ENCODE results near the gene PDE3A. TPM values are rescaled to one million over a fixed set of nuclear protein-coding genes. Genes with fewer than 3 reads are reported as not detected.

Gene PDE3A
- polyA plus RNA-seq, 1 of the 3 experiments (the other 2 are of a cell fraction) = 0.67 TPM

- POLR2A ChIA-PET = no interaction called here
- H3K4me3 ChIP-seq (ENCODE audit: low read depth in 2 of 2, low read length in 1 of 2) = no peak overlapping the region
Observed at GRCh38 chr12:20410734-20411133, 42.4 kb downstream of the PDE3A start.

GRCh38 chr12:20411345-20411744 lies 43.0 kb downstream of the PDE3A start:
- no peak overlapping the region for H3K27ac ChIP-seq (ENCODE audit: low read depth in 2 of 2, low read length in 1 of 2)
- no peak for DNase-seq
- H3K9me3 ChIP-seq = no peaks in the 10 kb centered on the region
- TF ChIP-seq NRF1 (IDR thresholded peaks at IDR 0.05; ENCODE audit: low read depth, low read length) = no peak
- TF ChIP-seq MXI1 (IDR thresholded peaks at IDR 0.05; ENCODE audit: low read depth, low read length) = no peak
- no peak for TF ChIP-seq FOXJ3 (CRISPR knock-in tag; IDR thresholded peaks at IDR 0.05)
- no peak for TF ChIP-seq EZH2phosphoT487 (IDR thresholded peaks at IDR 0.05; ENCODE audit: borderline replicate concordance, low read depth)
- TF ChIP-seq, protein P1, sequence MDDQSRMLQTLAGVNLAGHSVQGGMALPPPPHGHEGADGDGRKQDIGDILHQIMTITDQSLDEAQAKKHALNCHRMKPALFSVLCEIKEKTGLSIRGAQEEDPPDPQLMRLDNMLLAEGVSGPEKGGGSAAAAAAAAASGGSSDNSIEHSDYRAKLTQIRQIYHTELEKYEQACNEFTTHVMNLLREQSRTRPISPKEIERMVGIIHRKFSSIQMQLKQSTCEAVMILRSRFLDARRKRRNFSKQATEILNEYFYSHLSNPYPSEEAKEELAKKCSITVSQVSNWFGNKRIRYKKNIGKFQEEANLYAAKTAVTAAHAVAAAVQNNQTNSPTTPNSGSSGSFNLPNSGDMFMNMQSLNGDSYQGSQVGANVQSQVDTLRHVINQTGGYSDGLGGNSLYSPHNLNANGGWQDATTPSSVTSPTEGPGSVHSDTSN (IDR thresholded peaks at IDR 0.05) = no peak
- TF ChIP-seq RCOR1 (IDR thresholded peaks at IDR 0.05; ENCODE audit: low read length) = no peak
- TF ChIP-seq SMC3 (IDR thresholded peaks at IDR 0.05; ENCODE audit: low read depth, low read length) = no peak
- TF ChIP-seq POLR2AphosphoS5 (IDR thresholded peaks at IDR 0.05; ENCODE audit: low read depth, low read length) = no peak
- no peak overlapping the region for H3K4me2 ChIP-seq
- H3K4me1 ChIP-seq (ENCODE audit: control insufficient read depth in 1 of 2, insufficient read depth in 2 of 2, low read depth in 1 of 2, low read length in 1 of 2) = peaks cover 0 to 5% of the 10 kb centered on the region in 2 experiments; a peak in 3 of 4 replicates
- peaks cover under 1% of the 10 kb centered on the region for H3F3A ChIP-seq (replicated peaks; ENCODE audit: insufficient read depth)
- H3K27me3 ChIP-seq (ENCODE audit: insufficient read depth) = no peaks in the 10 kb centered on the region
- H2AFZ ChIP-seq (ENCODE audit: low read depth) = no peak overlapping the region
- POLR2A ChIA-PET = no interaction called here
- H4K20me1 ChIP-seq (ENCODE audit: insufficient read depth) = no peaks in the 10 kb centered on the region; the same call in 1 of the 2 replicates
- WGBS (ENCODE audit: low lambda C conversion rate) = 64% methylated on average over 3 of the region's 3 CpGs
- H3K4me3 ChIP-seq (ENCODE audit: low read depth in 2 of 2, low read length in 1 of 2) = no peak overlapping the region
- H3K9ac ChIP-seq = no peak overlapping the region
- CTCF ChIA-PET = no interaction called here
- H3K9me2 ChIP-seq = no peaks in the 10 kb centered on the region
- H3K36me3 ChIP-seq (replicated peaks in 1 of 2; ENCODE audit: control insufficient read depth in 1 of 2, insufficient read depth in 2 of 2, low read length in 1 of 2) = peaks cover 0 to 2% of the 10 kb centered on the region in 2 experiments
- peaks cover 54% of the 10 kb centered on the region for H3K79me2 ChIP-seq (ENCODE audit: insufficient read depth)

More at GRCh38 chr12:20410734-20411133, 42.4 kb downstream of the PDE3A start:
- peaks cover 55% of the 10 kb centered on the region for H3K79me2 ChIP-seq (ENCODE audit: insufficient read depth)
- no peaks in the 10 kb centered on the region for H3K9me2 ChIP-seq
- no peaks in the 10 kb centered on the region; the same call in 1 of the 2 replicates for H4K20me1 ChIP-seq (ENCODE audit: insufficient read depth)
- DNase-seq = no peak
- no peak overlapping the region for H3K4me2 ChIP-seq
- CTCF ChIA-PET = no interaction called here
- no peaks in the 10 kb centered on the region for H3F3A ChIP-seq (replicated peaks; ENCODE audit: insufficient read depth)
- H3K9me3 ChIP-seq = no peaks in the 10 kb centered on the region
- H3K4me1 ChIP-seq (ENCODE audit: control insufficient read depth in 1 of 2, insufficient read depth in 2 of 2, low read depth in 1 of 2, low read length in 1 of 2) = peaks cover 0 to 5% of the 10 kb centered on the region in 2 experiments; a peak in 3 of 4 replicates
- TF ChIP-seq JUND (IDR thresholded peaks at IDR 0.05) (no peak), EP300 (IDR thresholded peaks at IDR 0.05; ENCODE audit: borderline replicate concordance in 1 of 2, low read depth in 1 of 2, low read length in 1 of 2) (no peak), TAF1 (IDR thresholded peaks at IDR 0.05; ENCODE audit: borderline replicate concordance, low read depth, low read length) (no peak), NFIC (IDR thresholded peaks at IDR 0.05; ENCODE audit: borderline replicate concordance) (no peak)
- WGBS (ENCODE audit: low lambda C conversion rate) = 52% methylated on average over 1 of the region's 1 CpG
- peaks cover 0 to 8% of the 10 kb centered on the region in 2 experiments for H3K36me3 ChIP-seq (replicated peaks in 1 of 2; ENCODE audit: control insufficient read depth in 1 of 2, insufficient read depth in 2 of 2, low read length in 1 of 2)
- no peaks in the 10 kb centered on the region for H3K27me3 ChIP-seq (ENCODE audit: insufficient read depth)
- no peak overlapping the region for H2AFZ ChIP-seq (ENCODE audit: low read depth)
- no peak overlapping the region for H3K27ac ChIP-seq (ENCODE audit: low read depth in 2 of 2, low read length in 1 of 2)
- no peak overlapping the region for H3K9ac ChIP-seq

- H3F3A ChIP-seq (replicated peaks; ENCODE audit: insufficient read depth) = peaks cover 4% of the 10 kb centered on the region
- no peak overlapping the region for H2AFZ ChIP-seq (ENCODE audit: low read depth)
- no peak overlapping the region for H3K4me2 ChIP-seq
- peaks cover 0 to 5% of the 10 kb centered on the region in 2 experiments; a peak in 3 of 4 replicates for H3K4me1 ChIP-seq (ENCODE audit: control insufficient read depth in 1 of 2, insufficient read depth in 2 of 2, low read depth in 1 of 2, low read length in 1 of 2)
- H3K79me2 ChIP-seq (ENCODE audit: insufficient read depth) = peaks cover 60% of the 10 kb centered on the region
- H3K4me3 ChIP-seq (ENCODE audit: low read depth in 2 of 2, low read length in 1 of 2) = no peak overlapping the region
- no peak for DNase-seq
- WGBS (ENCODE audit: low lambda C conversion rate) = 87% methylated on average over 4 of the region's 4 CpGs
- no peak overlapping the region for H3K9ac ChIP-seq
- no peak overlapping the region for H3K27ac ChIP-seq (ENCODE audit: low read depth in 2 of 2, low read length in 1 of 2)
- H3K36me3 ChIP-seq (replicated peaks in 1 of 2; ENCODE audit: control insufficient read depth in 1 of 2, insufficient read depth in 2 of 2, low read length in 1 of 2) = no peaks in the 10 kb centered on the region
- POLR2A ChIA-PET = no interaction called here
- CTCF ChIA-PET = interaction anchor here (1.2 kb wide), 1 partner anchor 502 kb away, joined by 3 read pairs; no protein-coding TSS in a partner anchor
- H3K9me3 ChIP-seq = no peaks in the 10 kb centered on the region
- H4K20me1 ChIP-seq (ENCODE audit: insufficient read depth) = no peaks in the 10 kb centered on the region; the same call in 1 of the 2 replicates
- no peaks in the 10 kb centered on the region for H3K9me2 ChIP-seq
- H3K27me3 ChIP-seq (ENCODE audit: insufficient read depth) = no peaks in the 10 kb centered on the region
- TF ChIP-seq POLR2AphosphoS5 (IDR thresholded peaks at IDR 0.05; ENCODE audit: low read depth, low read length) = no peak
- TF ChIP-seq SIN3A (IDR thresholded peaks at IDR 0.05; ENCODE audit: borderline replicate concordance, low read depth, low read length) = no peak
- no peak for TF ChIP-seq TAF1 (IDR thresholded peaks at IDR 0.05; ENCODE audit: borderline replicate concordance, low read depth, low read length)
- no peak for TF ChIP-seq RCOR1 (IDR thresholded peaks at IDR 0.05; ENCODE audit: low read length)
- TF ChIP-seq FOXJ3 (CRISPR knock-in tag; IDR thresholded peaks at IDR 0.05) = no peak
- TF ChIP-seq FOXM1 (IDR thresholded peaks at IDR 0.05; ENCODE audit: low read depth) = no peak
- no peak for TF ChIP-seq ZBTB33 (IDR thresholded peaks at IDR 0.05; ENCODE audit: borderline replicate concordance, low read depth)
- TF ChIP-seq, protein P1 (IDR thresholded peaks at IDR 0.05) = no peak
Observed at GRCh38 chr12:20415028-20415427, 46.7 kb downstream of the PDE3A start.

Measured in SK-N-SH (cell line).